Measurements from ENCODE around the gene SLIT1.

Gene SLIT1

GRCh38 chr10:97131181-97131628 lies 54.6 kb downstream of the SLIT1 start:
- no peak for TF ChIP-seq ZFX (IDR thresholded peaks at IDR 0.05)

GRCh38 chr10:97129666-97130065 lies 56.1 kb downstream of the SLIT1 start:
- no peak overlapping the region for H3K27ac ChIP-seq
- TF ChIP-seq ZFX (IDR thresholded peaks at IDR 0.05) (no peak), CTCF (conservative IDR thresholded peaks at IDR 0.05) (no peak)

More at GRCh38 chr10:97131181-97131628, 54.6 kb downstream of the SLIT1 start:
- H3K27ac ChIP-seq, result no peak overlapping the region

GRCh38 chr10:97128516-97129154 lies 57.1 kb downstream of the SLIT1 start:
- no peak for TF ChIP-seq CTCF (conservative IDR thresholded peaks at IDR 0.05)
- no peak for TF ChIP-seq ZFX (IDR thresholded peaks at IDR 0.05)
- no peak overlapping the region for H3K27ac ChIP-seq

- TF ChIP-seq CTCF (conservative IDR thresholded peaks at IDR 0.05) (no peak), ZFX (IDR thresholded peaks at IDR 0.05) (no peak)
- no peak overlapping the region for H3K27ac ChIP-seq
These were observed 57.7 kb downstream of the SLIT1 start for GRCh38 chr10:97128039-97128492.

- TF ChIP-seq CTCF (conservative IDR thresholded peaks at IDR 0.05), result no peak
- no peak for TF ChIP-seq ZFX (IDR thresholded peaks at IDR 0.05)
- H3K27ac ChIP-seq, result no peak overlapping the region
These were observed 58.2 kb downstream of the SLIT1 start for GRCh38 chr10:97127509-97127908.

GRCh38 chr10:97124211-97124610 lies 61.5 kb downstream of the SLIT1 start:
- no peak for TF ChIP-seq CTCF (conservative IDR thresholded peaks at IDR 0.05)
- no peak for TF ChIP-seq ZFX (IDR thresholded peaks at IDR 0.05)

GRCh38 chr10:97123765-97124164 lies 62.0 kb downstream of the SLIT1 start:
- TF ChIP-seq ZFX (IDR thresholded peaks at IDR 0.05), result no peak
- no peak for TF ChIP-seq CTCF (conservative IDR thresholded peaks at IDR 0.05)
- H3K27ac ChIP-seq, result no peak overlapping the region

More at GRCh38 chr10:97124211-97124610, 61.5 kb downstream of the SLIT1 start:
- H3K27ac ChIP-seq, result no peak overlapping the region

- no peak for TF ChIP-seq CTCF (conservative IDR thresholded peaks at IDR 0.05)
- TF ChIP-seq ZFX (IDR thresholded peaks at IDR 0.05), result no peak
- no peak overlapping the region for H3K27ac ChIP-seq
These were observed 64.7 kb downstream of the SLIT1 start for GRCh38 chr10:97121041-97121440.

Data from C4-2B (cell line).